ENCODE measurements around the gene PLP1.

The PLP1 gene

DNA sequence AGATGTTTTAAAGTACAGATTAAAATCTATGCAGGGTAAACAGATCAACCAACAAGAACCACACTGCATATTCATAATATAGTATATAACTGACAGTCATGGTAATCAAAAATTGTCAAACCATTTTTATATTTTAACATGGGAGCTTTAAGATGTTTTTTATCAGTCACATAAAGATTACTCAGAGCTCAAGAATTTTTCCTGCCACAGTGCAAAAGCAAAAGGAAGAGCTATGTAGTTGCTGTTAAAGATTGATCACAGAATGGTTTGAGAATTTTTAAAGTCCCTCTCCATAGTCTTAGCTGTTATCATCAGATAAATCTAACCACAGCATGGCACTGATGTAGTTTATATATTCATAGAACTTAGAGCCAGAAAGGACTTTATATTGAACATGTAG is 47.0 kb downstream of the PLP1 start:
- DNase-seq (ENCODE audit: low read depth in 2 of 2, low spot score in 1 of 2), result no peak

DNA sequence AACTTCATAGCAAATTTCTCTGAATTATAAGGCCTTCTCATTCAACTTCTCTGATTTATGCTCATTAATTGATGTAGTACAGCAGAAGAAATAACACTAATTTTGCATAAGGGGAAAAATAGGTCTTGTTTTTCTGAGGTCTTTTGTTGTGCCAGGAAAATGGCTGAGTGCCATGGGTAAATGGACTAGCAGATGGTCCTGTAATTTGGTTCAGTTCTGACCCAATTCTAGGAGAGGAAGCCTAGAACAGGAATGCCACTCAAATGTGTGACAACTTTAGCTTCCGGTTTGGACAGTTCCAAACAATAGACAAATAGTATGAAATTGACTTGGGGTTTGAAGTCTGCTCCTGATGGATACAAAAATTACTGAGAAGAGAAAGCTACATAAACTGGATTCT is 49.2 kb downstream of the PLP1 start:
- DNase-seq (ENCODE audit: low read depth in 2 of 2, low spot score in 1 of 2), result no peak

GRCh38 chrX:103828529-103828928 is 51.9 kb downstream of the PLP1 start:
- DNase-seq (ENCODE audit: low read depth in 2 of 2, low spot score in 1 of 2), result no peak

DNA sequence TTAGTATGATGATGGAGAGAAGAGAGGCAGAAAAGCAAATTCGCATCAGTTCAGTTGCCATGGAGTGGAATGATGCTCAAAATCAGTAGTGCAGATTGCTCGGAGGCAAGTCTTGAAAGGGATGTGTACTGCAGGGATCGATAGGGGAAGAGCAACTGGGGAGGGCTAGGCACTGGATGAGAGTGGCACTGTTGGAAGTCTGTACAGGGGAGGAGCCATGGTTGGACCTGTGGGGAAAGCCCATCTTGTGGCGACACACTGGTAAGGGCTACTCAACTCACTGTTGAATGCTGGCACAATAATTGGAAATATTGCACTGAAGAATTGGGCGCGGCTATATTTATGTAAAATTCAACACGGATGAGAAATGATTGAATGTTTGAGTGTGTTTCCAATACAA is 54.2 kb downstream of the PLP1 start:
- no peak for DNase-seq (ENCODE audit: low read depth in 2 of 2, low spot score in 1 of 2)

- DNase-seq (ENCODE audit: low read depth in 2 of 2, low spot score in 1 of 2), result no peak
These were observed 54.7 kb downstream of the PLP1 start for GRCh38 chrX:103831342-103831802.

DNA sequence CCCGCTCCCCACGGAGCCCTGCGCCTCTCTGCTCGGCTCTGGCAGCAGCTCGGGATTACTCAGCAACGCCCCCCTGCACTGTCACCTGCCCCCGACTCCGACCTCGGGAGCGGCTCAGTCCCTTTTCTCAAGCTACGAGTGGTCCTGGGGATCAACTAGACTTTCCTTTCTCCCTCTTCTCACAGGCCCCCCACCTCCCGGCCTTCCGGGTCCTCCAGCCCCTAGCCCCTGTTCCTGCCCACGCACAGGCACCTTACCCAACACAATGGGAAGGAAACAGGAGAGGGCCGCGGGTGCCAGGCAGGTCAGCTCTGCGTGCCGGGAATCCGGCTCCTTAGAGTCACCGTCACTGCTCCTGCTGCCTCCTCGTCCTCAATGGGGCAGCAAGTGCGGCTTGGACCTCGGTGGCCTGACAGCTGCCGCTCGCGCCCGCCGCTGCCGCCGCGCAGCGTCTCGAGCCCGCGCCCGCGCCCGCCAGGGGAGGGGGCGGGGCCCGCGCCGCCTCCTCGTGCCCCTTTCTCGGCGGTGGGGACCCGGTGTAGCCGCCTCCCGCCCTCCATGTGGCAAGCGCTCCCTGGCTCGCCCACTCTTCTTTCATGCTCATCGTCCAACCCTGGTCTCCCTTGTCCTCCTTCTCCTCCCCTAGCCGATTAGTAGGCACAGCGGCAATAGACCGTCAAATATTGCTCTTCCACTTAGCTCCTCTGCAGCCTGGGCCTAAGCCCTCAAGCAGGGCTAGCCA is 55.3 kb downstream of the PLP1 start, which contains the start of gene RAB9B:
Gene RAB9B (minus strand): TSS at position 455 of the 742 bp plus-strand sequence. CDS start 6,473 bp downstream, outside the sequence.
- peak; percentile 27 to 58 for DNase-seq (ENCODE audit: low read depth in 2 of 2, low spot score in 1 of 2)

DNA sequence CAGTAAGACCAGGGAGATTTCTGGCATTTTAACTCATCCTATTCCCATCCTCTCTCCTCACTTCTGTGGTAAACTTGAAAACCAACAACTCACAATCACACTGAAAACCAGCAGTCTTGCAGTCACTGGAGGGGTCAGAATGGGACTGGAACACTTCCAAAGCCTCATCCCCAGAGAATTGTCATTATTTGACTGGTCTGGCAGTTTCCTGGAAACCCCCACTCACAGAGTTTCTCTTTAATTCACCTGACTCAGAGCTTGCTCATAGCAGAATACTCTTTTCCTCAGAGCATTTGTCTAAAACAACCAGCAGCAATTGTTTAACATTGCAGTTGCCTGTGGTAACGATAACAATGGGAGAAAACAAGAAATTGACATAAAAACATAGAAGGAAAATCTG is 62.8 kb downstream of the PLP1 start:
- DNase-seq (ENCODE audit: low read depth in 2 of 2, low spot score in 1 of 2), result no peak
